Measurements from ENCODE around the gene CNOT11. TPM values are rescaled to one million over a fixed set of nuclear protein-coding genes. Genes with fewer than 3 reads are reported as not detected.

CNOT11 gene
- total and polyA plus RNA-seq, 2 experiments from 2014 or later: 22.6 to 33.3 TPM

DNA sequence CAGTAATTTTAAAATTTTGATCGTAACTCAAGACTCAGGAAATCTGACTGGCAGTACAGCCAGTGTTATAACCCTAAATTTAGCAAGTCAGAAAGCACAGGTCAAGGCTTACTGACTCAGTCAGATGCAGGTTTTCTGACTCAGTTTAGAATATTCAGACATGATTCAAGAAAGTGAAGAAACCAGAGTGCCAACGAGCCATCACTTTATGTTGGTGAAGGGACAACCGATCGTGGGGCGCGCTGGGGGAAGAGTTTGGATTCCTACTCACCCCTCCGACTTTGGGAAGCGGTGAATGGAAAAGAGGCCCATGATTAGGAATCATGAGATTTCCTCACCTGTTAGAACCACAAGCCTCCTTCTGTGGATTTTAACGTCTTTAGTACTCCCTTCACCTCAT lies 54.8 kb downstream of the CNOT11 start:
- in situ Hi-C loops (cut with MboI): no loop called here
- peak; percentile 56 for DNase-seq
- peaks cover 24% of the 10 kb centered on the region for H3K4me1 ChIP-seq (ENCODE audit: insufficient read depth)
- H3K9ac ChIP-seq: peak overlapping the region; percentile 94
- H3K9me3 ChIP-seq (ENCODE audit: low read depth): no peaks in the 10 kb centered on the region
- peaks cover 18% of the 10 kb centered on the region; the same call in 1 of the 2 replicates for H4K20me1 ChIP-seq (ENCODE audit: insufficient read depth)
- WGBS, 2 experiments (ENCODE audit: low coverage in 1 of 2, low lambda C conversion rate in 2 of 2, missing lambda C conversion rate in 2 of 2): 28% methylated on average over 9 of the region's 9 CpGs
- TF ChIP-seq EZH2 (IDR thresholded peaks at IDR 0.05; ENCODE audit: insufficient read depth, poor library complexity, severe bottlenecking) (no peak), EZH2phosphoT487 (IDR thresholded peaks at IDR 0.05; ENCODE audit: insufficient read depth, low read depth) (no peak)
- peaks cover 33% of the 10 kb centered on the region for H3F3A ChIP-seq (ENCODE audit: insufficient read depth)
- H3K4me2 ChIP-seq (ENCODE audit: unreplicated experiment): peak overlapping the region; percentile 92
- H3K36me3 ChIP-seq (ENCODE audit: low read depth): no peaks in the 10 kb centered on the region
- no peaks in the 10 kb centered on the region for H3K9me2 ChIP-seq (ENCODE audit: insufficient read depth)
- H3K27me3 ChIP-seq (replicated peaks; ENCODE audit: insufficient read depth): no peaks in the 10 kb centered on the region
- H2AFZ ChIP-seq: peak overlapping the region; percentile 97
- H3K27ac ChIP-seq: peak overlapping the region; percentile 95
- peaks cover 63% of the 10 kb centered on the region for H3K79me2 ChIP-seq (ENCODE audit: insufficient read depth)
- H3K4me3 ChIP-seq: peak overlapping the region; percentile 85

DNA sequence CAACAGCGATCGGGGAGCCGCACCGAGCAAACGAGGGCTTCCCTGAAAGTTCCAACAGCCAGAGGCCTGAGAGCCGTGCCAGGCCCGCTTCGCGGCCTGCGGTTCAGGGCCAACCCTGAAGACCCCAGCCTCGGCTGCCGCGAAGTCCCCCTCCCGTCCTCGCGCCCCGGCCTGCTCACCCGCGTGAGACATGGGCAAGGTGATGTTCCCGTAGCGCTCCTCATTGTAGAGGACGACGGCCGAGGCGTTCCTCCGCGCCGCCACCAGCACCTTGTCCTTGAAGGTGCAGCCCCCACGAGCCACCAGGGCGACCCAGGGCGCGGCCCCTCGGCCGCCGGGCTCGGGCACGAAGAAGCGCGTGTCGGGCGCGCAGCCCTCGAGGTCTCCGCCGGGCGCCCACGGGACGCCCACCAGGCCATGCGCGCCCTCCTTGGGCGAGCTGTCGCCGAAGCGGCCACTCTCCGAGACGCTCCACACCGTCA lies 55.3 kb downstream of the CNOT11 start:
- peaks cover 58% of the 10 kb centered on the region for H3K79me2 ChIP-seq (ENCODE audit: insufficient read depth)
- peaks cover 24% of the 10 kb centered on the region for H3K4me1 ChIP-seq (ENCODE audit: insufficient read depth)
- peak overlapping the region; percentile 92 for H3K4me2 ChIP-seq (ENCODE audit: unreplicated experiment)
- H4K20me1 ChIP-seq (ENCODE audit: insufficient read depth): peaks cover 18% of the 10 kb centered on the region; the same call in 1 of the 2 replicates
- TF ChIP-seq EZH2phosphoT487 (IDR thresholded peaks at IDR 0.05; ENCODE audit: insufficient read depth, low read depth) (no peak), EZH2 (IDR thresholded peaks at IDR 0.05; ENCODE audit: insufficient read depth, poor library complexity, severe bottlenecking) (no peak)
- in situ Hi-C loops (cut with MboI): no loop called here
- H3K27me3 ChIP-seq (replicated peaks; ENCODE audit: insufficient read depth): no peaks in the 10 kb centered on the region
- peak overlapping the region; percentile 85 for H3K4me3 ChIP-seq
- H3K36me3 ChIP-seq (ENCODE audit: low read depth): no peaks in the 10 kb centered on the region
- peak overlapping the region; percentile 95 for H3K27ac ChIP-seq
- H3K9me2 ChIP-seq (ENCODE audit: insufficient read depth): no peaks in the 10 kb centered on the region
- H2AFZ ChIP-seq: peak overlapping the region; percentile 97
- H3K9ac ChIP-seq: peak overlapping the region; percentile 94
- no peaks in the 10 kb centered on the region for H3K9me3 ChIP-seq (ENCODE audit: low read depth)
- H3F3A ChIP-seq (ENCODE audit: insufficient read depth): peaks cover 33% of the 10 kb centered on the region
- 1 to 3% methylated on average over 53 to 55 of the region's 57 CpGs for WGBS, 2 experiments (ENCODE audit: low coverage in 1 of 2, low lambda C conversion rate in 2 of 2, missing lambda C conversion rate in 2 of 2)
- DNase-seq: peak; percentile 51

DNA sequence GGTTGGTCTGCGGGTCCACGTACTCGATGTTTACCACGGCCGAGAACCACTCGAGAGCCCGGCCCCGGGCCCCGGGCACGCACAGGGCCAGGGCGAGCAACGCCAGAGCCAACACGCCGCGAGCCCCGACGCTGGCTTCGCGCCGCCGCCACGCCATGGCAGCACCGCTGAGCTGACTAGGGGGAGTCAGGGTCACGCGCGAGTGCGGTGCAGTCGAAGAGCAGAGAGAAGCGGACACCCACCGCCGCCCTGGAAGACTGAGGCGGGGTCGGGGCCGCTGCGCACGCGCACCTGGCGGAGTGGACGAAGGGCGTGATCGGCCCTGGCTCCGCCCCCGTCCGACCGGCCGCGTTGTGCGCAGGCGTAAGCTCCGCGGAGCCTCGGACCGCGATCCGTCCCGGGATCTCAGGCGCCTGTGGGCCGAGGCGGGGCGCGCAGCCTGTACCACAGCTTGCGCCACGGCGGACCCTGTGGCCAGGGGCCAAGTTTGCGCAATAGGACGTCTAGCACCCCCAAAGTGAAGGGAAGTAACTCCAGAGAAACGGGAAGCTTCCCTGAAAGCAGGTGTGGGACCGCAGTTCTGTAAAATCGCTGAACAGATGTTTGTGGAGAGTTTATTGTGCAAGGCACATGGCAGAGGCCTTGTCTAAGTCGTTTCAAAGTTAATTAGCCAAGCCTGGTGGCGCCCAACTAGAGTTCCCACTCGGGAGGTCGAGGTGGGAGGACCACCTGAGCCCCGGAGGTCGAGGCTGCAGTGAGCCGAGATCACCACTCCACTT lies 55.9 kb downstream of the CNOT11 start, which contains the start of gene RNF149:
TSS of gene RNF149 (minus strand) at position 270 of the 779 bp plus-strand sequence. CDS start at position 157, 113 bp downstream.
- in situ Hi-C loops (cut with MboI): no loop called here
- H4K20me1 ChIP-seq (ENCODE audit: insufficient read depth): peaks cover 18% of the 10 kb centered on the region; the same call in 1 of the 2 replicates
- H3K27ac ChIP-seq: peak within 1 kb of the TSS; percentile 95
- H3F3A ChIP-seq (ENCODE audit: insufficient read depth): peaks cover 33% of the 10 kb centered on the region
- peaks cover 24% of the 10 kb centered on the region for H3K4me1 ChIP-seq (ENCODE audit: insufficient read depth)
- 2 to 4% methylated on average over 54 to 60 of the region's 76 CpGs for WGBS, 2 experiments (ENCODE audit: low coverage in 1 of 2, low lambda C conversion rate in 2 of 2, missing lambda C conversion rate in 2 of 2)
- peak within 1 kb of the TSS; percentile 92 for H3K4me2 ChIP-seq (ENCODE audit: unreplicated experiment)
- H3K9me3 ChIP-seq (ENCODE audit: low read depth): no peaks in the 10 kb centered on the region
- H3K9me2 ChIP-seq (ENCODE audit: insufficient read depth): no peaks in the 10 kb centered on the region
- no peaks in the 10 kb centered on the region for H3K27me3 ChIP-seq (replicated peaks; ENCODE audit: insufficient read depth)
- H2AFZ ChIP-seq: peak within 1 kb of the TSS; percentile 97
- peaks cover 51% of the 10 kb centered on the region for H3K79me2 ChIP-seq (ENCODE audit: insufficient read depth)
- peak; percentile 96 for DNase-seq
- no peaks in the 10 kb centered on the region for H3K36me3 ChIP-seq (ENCODE audit: low read depth)
- H3K4me3 ChIP-seq: peak within 1 kb of the TSS; percentile 85
- H3K9ac ChIP-seq: peak within 1 kb of the TSS; percentile 94
- TF ChIP-seq EZH2phosphoT487 (IDR thresholded peaks at IDR 0.05; ENCODE audit: insufficient read depth, low read depth) (no peak), EZH2 (IDR thresholded peaks at IDR 0.05; ENCODE audit: insufficient read depth, poor library complexity, severe bottlenecking) (no peak)

DNA sequence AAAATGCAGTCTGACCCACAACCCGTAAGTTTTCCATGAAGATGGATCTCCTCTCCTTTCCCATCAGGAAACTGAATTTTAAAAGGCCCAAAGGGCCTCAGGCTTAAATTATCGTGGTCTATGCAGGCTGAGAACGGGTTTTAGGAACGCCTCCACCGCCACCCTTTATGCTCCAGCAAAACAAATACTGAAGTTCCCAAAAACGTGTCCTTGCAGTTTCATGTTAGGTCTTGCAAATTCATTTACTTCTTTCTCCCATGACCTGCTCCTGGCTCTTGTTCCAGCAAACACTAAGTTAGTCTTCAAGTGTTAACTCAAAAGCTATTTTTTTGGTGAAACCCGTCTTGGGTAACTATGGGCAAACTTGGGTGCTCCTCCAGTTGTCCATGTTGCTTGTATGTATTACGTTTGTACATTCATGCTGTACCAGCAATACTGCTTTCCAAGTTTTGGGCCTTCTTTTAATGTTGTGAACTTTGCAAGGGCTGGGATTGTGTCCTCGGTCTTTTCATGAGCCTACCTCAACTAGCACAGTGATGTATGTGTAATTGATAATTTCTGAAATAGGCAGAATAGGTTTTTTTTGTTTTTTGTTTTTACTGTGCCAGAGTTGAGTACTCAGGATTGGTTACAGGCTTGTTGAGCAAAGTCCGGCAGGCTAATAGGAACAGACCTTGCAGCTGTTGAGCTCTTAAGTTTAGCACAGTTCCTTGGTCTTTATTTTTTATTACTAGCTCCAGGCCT lies 57.6 kb downstream of the CNOT11 start:
- Histone ChIP-seq H3K27ac (no peak overlapping the region), H3K4me2 (ENCODE audit: unreplicated experiment) (no peak overlapping the region), H3K4me1 (ENCODE audit: insufficient read depth) (peaks cover 18% of the 10 kb centered on the region), H3K36me3 (ENCODE audit: low read depth) (no peaks in the 10 kb centered on the region), H3K9me3 (ENCODE audit: low read depth) (no peaks in the 10 kb centered on the region), H3K9me2 (ENCODE audit: insufficient read depth) (no peaks in the 10 kb centered on the region), H3K9ac (no peak overlapping the region), H3K79me2 (ENCODE audit: insufficient read depth) (peaks cover 35% of the 10 kb centered on the region), H2AFZ (no peak overlapping the region), H3F3A (ENCODE audit: insufficient read depth) (peaks cover 23% of the 10 kb centered on the region), H3K4me3 (no peak overlapping the region), H4K20me1 (ENCODE audit: insufficient read depth) (peaks cover 14% of the 10 kb centered on the region; the same call in 1 of the 2 replicates), H3K27me3 (replicated peaks; ENCODE audit: insufficient read depth) (no peaks in the 10 kb centered on the region)
- no peak for DNase-seq
- TF ChIP-seq EZH2 (IDR thresholded peaks at IDR 0.05; ENCODE audit: insufficient read depth, poor library complexity, severe bottlenecking): no peak
- no peak for TF ChIP-seq EZH2phosphoT487 (IDR thresholded peaks at IDR 0.05; ENCODE audit: insufficient read depth, low read depth)
- in situ Hi-C loops (cut with MboI): no loop called here
- WGBS, 2 experiments (ENCODE audit: low coverage in 1 of 2, low lambda C conversion rate in 2 of 2, missing lambda C conversion rate in 2 of 2): 79 to 81% methylated on average over 10 of the region's 10 CpGs
